HG03039 (cell line): ENCODE measurements around the gene SHQ1.
A peak's percentile ranks its signal among the peaks of the same experiment; 100 is the strongest.
"Not testable (repeated sequence)": the region's sequence is repeated elsewhere in the genome, so short reads cannot be mapped to it uniquely, and the experiment has no call there.

Source experiments
- ATAC-seq: cut with Tn5 transposase; IDR thresholded peaks from one replicate; pipeline ENCODE4 v1.9.1; 2021; ENCODE audit warnings: mild to moderate bottlenecking, moderate library complexity; ENCODE audit not compliant: unreplicated experiment

The SHQ1 gene

GRCh38 chr3:72803573-72803972 is 44.7 kb downstream of the SHQ1 start:
- no peak for ATAC-seq

- ATAC-seq: no peak
Measured at GRCh38 chr3:72802001-72802400, 46.2 kb downstream of the SHQ1 start.

- ATAC-seq: no peak
Measured at GRCh38 chr3:72800869-72801268, 47.4 kb downstream of the SHQ1 start.

GRCh38 chr3:72798552-72799195 is 49.6 kb downstream of the SHQ1 start:
- no peak for ATAC-seq

- no peak for ATAC-seq
Measured at GRCh38 chr3:72797773-72798543, 50.3 kb downstream of the SHQ1 start.

- no peak for ATAC-seq
Measured at GRCh38 chr3:72794079-72794478, 54.2 kb downstream of the SHQ1 start.

- ATAC-seq: no peak
Measured at GRCh38 chr3:72791161-72791560, 57.1 kb downstream of the SHQ1 start.

- no peak for ATAC-seq
Measured at GRCh38 chr3:72789786-72790185, 58.5 kb downstream of the SHQ1 start.

GRCh38 chr3:72788232-72788631 is 60.0 kb downstream of the SHQ1 start:
- ATAC-seq: not testable (repeated sequence)

- no peak for ATAC-seq
Measured at GRCh38 chr3:72786668-72787067, 61.6 kb downstream of the SHQ1 start.

GRCh38 chr3:72784226-72784625 is 64.0 kb downstream of the SHQ1 start:
- no peak for ATAC-seq

GRCh38 chr3:72782521-72782920 is 65.7 kb downstream of the SHQ1 start:
- ATAC-seq: no peak

- no peak for ATAC-seq
Measured at GRCh38 chr3:72769758-72770540, 78.3 kb downstream of the SHQ1 start.

GRCh38 chr3:72768936-72769335 is 79.3 kb downstream of the SHQ1 start:
- ATAC-seq: no peak

- no peak for ATAC-seq
Measured at GRCh38 chr3:72768481-72768880, 79.8 kb downstream of the SHQ1 start.

- no peak for ATAC-seq
Measured at GRCh38 chr3:72768006-72768441, 80.2 kb downstream of the SHQ1 start.

- ATAC-seq: no peak
Measured at GRCh38 chr3:72766866-72767265, 81.4 kb downstream of the SHQ1 start.

GRCh38 chr3:72763751-72764440 is 84.3 kb downstream of the SHQ1 start:
- ATAC-seq: no peak

GRCh38 chr3:72761410-72761809 is 86.8 kb downstream of the SHQ1 start:
- no peak for ATAC-seq

GRCh38 chr3:72760225-72760624 is 88.0 kb downstream of the SHQ1 start:
- no peak for ATAC-seq

- ATAC-seq: peak; percentile 99
Measured at GRCh38 chr3:72756900-72757299, 91.3 kb downstream of the SHQ1 start.
